HG02884 (cell line): Measurements from ENCODE around the gene KCNG1.
A peak's percentile ranks its signal among the peaks of the same experiment; 100 is the strongest.
"Not testable (repeated sequence)": the region's sequence is repeated elsewhere in the genome, so short reads cannot be mapped to it uniquely, and the experiment has no call there.

ENCODE experiments used
- ATAC-seq: cut with Tn5 transposase; IDR thresholded peaks from one replicate; pipeline ENCODE4 v1.9.1; 2021; ENCODE audit warnings: mild to moderate bottlenecking, moderate library complexity; ENCODE audit not compliant: unreplicated experiment

KCNG1 gene

GRCh38 chr20:50987493-50988210, 35.3 kb downstream of the KCNG1 start:
- ATAC-seq = no peak

GRCh38 chr20:50983321-50983720, 39.6 kb downstream of the KCNG1 start:
- ATAC-seq = no peak

GRCh38 chr20:50982363-50982762, 40.5 kb downstream of the KCNG1 start:
- no peak for ATAC-seq

- no peak for ATAC-seq
These were observed 41.2 kb downstream of the KCNG1 start for GRCh38 chr20:50981714-50982048.

- no peak for ATAC-seq
These were observed 41.8 kb downstream of the KCNG1 start for GRCh38 chr20:50980851-50981713.

- ATAC-seq = no peak
These were observed 42.7 kb downstream of the KCNG1 start for GRCh38 chr20:50980071-50980681.

GRCh38 chr20:50978533-50978932, 44.4 kb downstream of the KCNG1 start:
- ATAC-seq = not testable (repeated sequence)

GRCh38 chr20:50977066-50978021, 45.6 kb downstream of the KCNG1 start:
- no peak for ATAC-seq

GRCh38 chr20:50975701-50976330, 47.1 kb downstream of the KCNG1 start:
- ATAC-seq = no peak

GRCh38 chr20:50969912-50970311, 53.0 kb downstream of the KCNG1 start:
- no peak for ATAC-seq

- ATAC-seq = no peak
These were observed 53.5 kb downstream of the KCNG1 start for GRCh38 chr20:50969435-50969834.

GRCh38 chr20:50968289-50968688, 54.6 kb downstream of the KCNG1 start:
- no peak for ATAC-seq

GRCh38 chr20:50967586-50967985, 55.3 kb downstream of the KCNG1 start:
- ATAC-seq = no peak

GRCh38 chr20:50959543-50960126, 63.3 kb downstream of the KCNG1 start:
- no peak for ATAC-seq

- peak; percentile 73 for ATAC-seq
These were observed 64.0 kb downstream of the KCNG1 start, which contains the start of gene MOCS3 for GRCh38 chr20:50958615-50959542. Gene MOCS3 (plus strand): TSS chr20:50958818. CDS start chr20:50958843, 25 bp downstream.

- ATAC-seq = peak; percentile 61
These were observed 64.9 kb downstream of the KCNG1 start, which contains the start of gene DPM1 for GRCh38 chr20:50957798-50958614. Gene DPM1 (minus strand): TSS chr20:50958532. CDS start chr20:50958523, 9 bp downstream.

- ATAC-seq = no peak
These were observed 65.6 kb downstream of the KCNG1 start for GRCh38 chr20:50957276-50957675.

GRCh38 chr20:50953821-50954220, 69.1 kb downstream of the KCNG1 start:
- no peak for ATAC-seq
